KOPT-K1 (cell line): ENCODE results near the gene NDST1.

ENCODE experiments used
- H3K27ac ChIP-seq: fragments of 200-600 bp; sonication (generic); 2 replicates; pipeline ENCODE4 v1.5.1; 2016; ENCODE audit warnings: antibody characterized with exemption, mild to moderate bottlenecking, low read depth, low read length; ENCODE audit not compliant: poor library complexity, severe bottlenecking
- H3K36me3 ChIP-seq: fragments of 200-600 bp; sonication (generic); 2 replicates; pipeline ENCODE4 v1.5.1; 2017; ENCODE audit warnings: antibody characterized with exemption, mild to moderate bottlenecking, low read length, moderate library complexity; ENCODE audit not compliant: insufficient read depth
- H3K9me3 ChIP-seq: fragments of 200-600 bp; sonication (generic); 2 replicates; pipeline ENCODE4 v1.5.1; 2017; ENCODE audit warnings: antibody characterized with exemption, low read length, mild to moderate bottlenecking; ENCODE audit not compliant: insufficient read depth, poor library complexity, severe bottlenecking

Gene NDST1

DNA sequence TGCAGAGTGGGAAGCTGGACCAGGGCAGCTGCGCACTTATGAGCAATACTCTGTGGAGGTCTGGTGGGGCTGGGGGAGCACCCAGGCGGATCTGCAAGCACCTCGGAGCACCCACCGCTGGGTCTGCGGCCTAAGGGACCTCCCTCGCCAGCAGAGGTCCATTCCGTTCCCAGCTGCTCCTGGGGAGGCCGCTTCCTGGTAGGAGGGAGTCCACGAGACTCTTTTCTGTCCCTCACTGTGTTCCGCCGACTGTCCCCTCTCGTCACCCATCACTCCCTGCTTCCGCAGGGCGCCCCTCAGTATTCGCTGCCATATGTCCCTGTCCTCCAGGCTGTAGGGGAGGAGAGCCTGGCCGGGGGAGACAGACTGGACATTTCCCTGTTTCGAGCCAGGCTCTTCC lies 45.5 kb downstream of the NDST1 start:
- no peak overlapping the region for H3K27ac ChIP-seq
- no peaks in the 10 kb centered on the region for H3K9me3 ChIP-seq
- H3K36me3 ChIP-seq, result no peaks in the 10 kb centered on the region

DNA sequence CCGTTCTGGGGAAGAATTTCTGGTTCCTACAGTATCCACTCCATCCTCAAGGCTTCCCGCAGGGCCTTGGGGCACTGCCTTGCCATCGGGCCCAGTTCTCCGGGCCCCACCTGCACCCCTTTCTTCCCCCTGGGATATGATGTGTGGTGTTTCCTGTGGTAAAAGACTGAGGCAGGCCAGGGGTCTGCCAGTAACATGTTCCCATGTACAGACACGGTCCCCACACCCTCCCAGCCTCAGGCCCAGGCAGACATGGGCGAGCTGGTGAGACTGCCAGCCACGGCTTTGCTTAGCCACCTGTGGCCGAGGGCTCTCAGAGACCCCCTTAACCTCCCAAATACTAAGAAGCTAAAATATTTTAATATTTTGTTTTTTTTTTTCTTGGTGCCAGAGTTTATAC lies 46.0 kb downstream of the NDST1 start:
- H3K27ac ChIP-seq, result no peak overlapping the region
- no peaks in the 10 kb centered on the region for H3K9me3 ChIP-seq
- H3K36me3 ChIP-seq, result no peaks in the 10 kb centered on the region

DNA sequence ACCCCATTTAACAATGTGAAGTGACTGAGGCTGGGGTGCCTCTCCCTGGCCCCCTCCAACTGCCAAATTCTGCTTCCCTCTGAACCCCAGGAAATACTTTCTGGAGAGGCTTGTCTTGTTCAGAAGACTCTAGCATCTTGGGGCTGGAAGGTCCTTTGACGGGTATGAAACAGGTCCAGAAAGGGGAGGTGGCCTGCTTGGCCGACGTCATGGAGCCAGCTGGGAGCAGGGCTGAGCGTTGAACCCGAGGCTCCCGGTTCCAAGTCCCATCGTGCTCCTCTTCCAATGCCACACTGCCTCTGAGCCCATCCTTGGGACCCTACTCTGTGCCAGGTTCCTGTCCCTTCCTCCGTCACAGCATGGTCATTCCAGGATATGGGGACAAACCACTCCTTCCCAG lies 46.9 kb downstream of the NDST1 start:
- H3K9me3 ChIP-seq, result no peaks in the 10 kb centered on the region
- no peaks in the 10 kb centered on the region for H3K36me3 ChIP-seq
- no peak overlapping the region for H3K27ac ChIP-seq

DNA sequence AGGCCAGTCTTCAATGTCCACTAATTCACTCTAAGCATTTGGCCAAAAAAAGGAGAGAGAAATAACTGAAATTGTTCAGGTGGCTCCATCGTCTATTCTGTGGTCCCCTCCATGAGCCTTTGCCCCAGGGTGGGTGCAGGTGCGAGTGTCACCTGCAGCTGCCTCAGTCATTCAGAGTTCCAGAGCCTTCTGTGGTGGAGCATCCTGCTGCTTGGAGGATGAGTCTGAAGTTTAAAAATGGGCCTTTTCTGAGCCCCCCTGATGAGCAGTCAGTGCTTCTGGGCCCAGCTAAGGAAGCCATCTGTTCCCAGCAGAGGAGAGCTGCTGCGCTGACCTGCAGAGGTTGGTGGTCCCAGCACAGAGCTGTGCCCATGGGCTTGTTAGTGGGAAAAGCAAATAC lies 48.2 kb downstream of the NDST1 start:
- H3K36me3 ChIP-seq, result no peaks in the 10 kb centered on the region
- no peaks in the 10 kb centered on the region for H3K9me3 ChIP-seq
- H3K27ac ChIP-seq, result no peak overlapping the region

DNA sequence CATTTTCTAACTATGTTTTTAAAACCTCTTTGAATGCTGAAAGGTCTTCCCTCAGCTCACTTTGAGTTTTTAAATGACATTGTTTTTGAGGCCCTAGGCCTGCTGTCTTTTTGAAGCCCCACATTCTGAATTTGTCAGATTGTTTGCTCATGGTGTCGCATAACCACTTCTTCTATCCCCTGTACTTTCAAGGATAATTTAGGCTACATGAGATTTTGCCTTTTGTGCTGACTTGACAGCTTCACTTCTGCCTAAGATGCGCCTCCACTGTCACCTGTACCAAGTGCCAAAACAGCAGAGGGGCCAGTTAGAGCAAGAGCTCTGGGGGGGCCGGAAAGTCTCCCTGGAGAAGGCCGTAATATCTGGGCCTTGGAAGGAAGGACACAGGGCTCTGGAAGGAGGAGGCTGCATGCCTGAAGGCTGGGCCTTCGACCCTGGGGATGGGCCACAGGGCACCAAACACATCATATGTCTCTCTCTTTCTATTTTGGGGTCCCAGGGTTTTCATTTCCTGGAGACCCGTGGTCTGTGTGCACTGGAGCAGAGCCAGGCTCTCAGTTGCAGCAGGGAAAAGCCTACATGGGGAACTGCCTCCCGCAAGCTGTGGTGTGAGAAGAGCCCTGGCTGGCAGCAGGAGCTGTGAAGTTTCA lies 49.1 kb downstream of the NDST1 start:
- Histone ChIP-seq H3K9me3 (no peaks in the 10 kb centered on the region), H3K36me3 (no peaks in the 10 kb centered on the region), H3K27ac (no peak overlapping the region)

DNA sequence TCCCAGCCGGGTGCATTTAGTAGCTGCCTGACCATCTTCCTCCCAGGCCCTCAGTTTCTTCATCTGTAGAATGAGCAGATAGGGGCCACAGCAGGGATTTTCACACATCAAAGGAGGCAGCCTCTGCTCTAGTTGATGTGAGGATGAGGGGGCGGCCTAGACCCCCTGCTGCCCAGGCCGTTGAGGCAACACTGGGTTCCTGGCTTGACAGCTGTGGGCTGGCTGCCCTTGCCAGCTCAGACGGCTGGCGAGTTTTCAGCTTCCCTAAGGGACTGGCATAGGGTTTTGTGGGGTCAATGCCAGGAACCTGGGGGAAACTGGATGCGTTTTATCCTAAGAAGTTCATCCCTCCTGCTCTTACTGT lies 49.6 kb downstream of the NDST1 start:
- Histone ChIP-seq H3K36me3 (no peaks in the 10 kb centered on the region), H3K27ac (no peak overlapping the region), H3K9me3 (no peaks in the 10 kb centered on the region)

DNA sequence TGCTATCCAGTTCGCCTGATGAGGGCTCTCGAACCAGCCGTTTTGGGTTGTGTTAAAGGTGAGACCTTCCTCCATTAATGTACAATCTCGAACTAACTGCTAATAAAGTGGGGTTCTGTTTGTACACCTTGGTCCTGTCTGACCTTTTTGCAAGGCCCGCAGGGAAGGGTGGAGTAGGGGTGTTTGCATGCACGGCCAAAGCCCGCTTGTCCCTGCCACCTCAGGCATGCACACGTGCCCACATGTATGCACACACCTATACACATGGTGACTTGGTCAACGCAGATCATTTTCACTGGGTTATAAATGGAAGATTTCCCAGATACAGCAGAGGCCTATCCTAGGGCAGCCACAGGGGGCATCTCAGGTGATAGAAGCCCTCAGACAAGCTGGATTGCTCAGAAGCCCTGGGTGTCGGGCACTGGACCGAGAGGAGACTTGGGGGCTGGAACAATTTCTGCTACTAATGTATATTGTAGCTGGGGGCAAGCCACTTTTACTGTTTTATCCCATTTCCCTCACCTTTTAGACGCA lies 50.2 kb downstream of the NDST1 start:
- Histone ChIP-seq H3K36me3 (no peaks in the 10 kb centered on the region), H3K9me3 (no peaks in the 10 kb centered on the region), H3K27ac (no peak overlapping the region)

DNA sequence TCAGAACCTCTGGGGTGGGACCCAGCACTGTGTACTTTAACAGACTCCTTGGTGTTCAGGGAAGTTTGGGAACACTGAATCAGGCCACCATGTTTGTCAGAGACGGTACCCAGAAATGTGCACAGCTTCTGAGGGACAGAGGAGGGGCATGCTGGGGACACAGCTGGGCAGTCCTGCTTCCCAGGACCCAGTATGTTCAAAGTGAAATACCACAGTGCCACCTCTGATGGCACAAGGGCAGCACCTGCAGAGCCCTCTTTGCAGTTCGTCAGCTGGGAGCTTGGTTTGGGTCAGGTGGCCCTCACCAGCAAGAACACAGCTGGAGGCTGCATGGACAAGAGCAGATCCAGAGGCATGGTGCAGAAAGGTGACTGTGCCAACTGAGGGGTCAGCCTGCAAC lies 51.2 kb downstream of the NDST1 start:
- no peaks in the 10 kb centered on the region for H3K9me3 ChIP-seq
- no peaks in the 10 kb centered on the region for H3K36me3 ChIP-seq
- H3K27ac ChIP-seq, result no peak overlapping the region

DNA sequence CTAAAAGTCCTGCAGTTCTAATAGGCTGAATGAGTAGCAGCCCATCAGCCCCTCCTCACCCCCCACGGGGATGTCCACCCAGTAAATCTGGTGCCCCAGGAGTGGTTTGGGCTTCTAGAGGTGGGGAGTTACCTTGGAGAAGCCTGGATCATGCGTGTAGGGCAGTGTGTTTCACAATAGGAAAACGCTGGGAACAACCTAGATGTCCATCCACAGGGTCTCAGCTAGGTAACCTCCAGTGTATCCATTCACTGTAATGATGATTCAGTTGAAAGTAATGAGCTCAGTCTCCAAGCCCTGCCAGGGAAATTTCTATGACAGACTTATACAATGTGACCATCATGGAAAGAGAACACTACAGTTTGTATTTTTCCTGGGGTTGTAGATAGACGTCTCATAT lies 51.8 kb downstream of the NDST1 start:
- Histone ChIP-seq H3K9me3 (no peaks in the 10 kb centered on the region), H3K36me3 (no peaks in the 10 kb centered on the region), H3K27ac (no peak overlapping the region)

DNA sequence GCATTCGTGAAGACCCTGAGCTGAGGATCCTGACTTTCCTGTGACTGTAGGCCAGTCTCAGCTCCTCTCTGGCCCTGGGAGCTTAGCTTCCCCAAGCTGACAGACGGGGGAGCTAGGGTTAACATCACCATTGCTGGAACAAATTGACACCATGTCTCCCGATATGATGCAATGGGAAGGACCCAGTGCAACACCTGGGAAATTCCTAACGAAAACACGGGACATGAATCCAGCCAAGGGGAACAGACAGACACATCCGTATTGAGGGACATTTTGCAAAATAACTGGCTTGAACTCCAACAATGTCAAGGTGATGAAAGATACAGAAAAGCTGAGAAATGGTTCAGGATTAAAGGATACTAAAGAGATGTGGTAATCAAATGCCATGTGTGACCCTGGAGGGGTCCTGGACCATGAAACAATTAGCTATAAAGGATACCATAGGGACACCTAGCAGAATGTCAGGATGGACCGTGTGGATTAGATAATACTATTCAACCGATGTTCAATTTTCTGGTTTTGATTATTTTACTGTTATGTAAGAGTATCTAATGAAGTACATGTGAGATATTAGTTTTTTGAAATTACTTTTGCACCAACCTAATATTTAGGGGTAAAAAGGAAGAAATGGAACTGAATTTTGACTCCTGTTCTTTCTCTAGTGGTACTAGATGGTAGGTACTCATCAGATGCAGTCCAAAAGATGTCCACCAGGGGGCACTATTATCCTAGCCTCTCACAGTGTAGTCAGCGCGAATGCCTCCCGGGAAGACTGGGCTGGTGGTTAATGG lies 52.7 kb downstream of the NDST1 start:
- no peak overlapping the region for H3K27ac ChIP-seq
- no peaks in the 10 kb centered on the region for H3K36me3 ChIP-seq
- no peaks in the 10 kb centered on the region for H3K9me3 ChIP-seq

DNA sequence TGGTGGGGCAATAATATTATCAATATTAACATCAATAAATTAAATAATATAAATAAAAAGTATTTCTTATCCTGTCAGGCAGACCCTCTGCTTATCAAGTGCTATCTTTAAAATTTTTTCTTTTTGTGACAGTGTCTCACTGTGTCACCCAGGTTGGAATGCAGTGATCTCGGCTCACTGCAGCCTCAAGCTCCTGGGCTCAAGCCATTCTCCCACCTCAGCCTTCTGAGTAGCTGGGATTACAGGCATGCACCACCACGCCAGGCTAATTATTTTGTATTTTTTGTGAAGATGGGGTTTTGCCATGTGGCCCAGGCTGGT lies 53.2 kb downstream of the NDST1 start:
- Histone ChIP-seq H3K36me3 (no peaks in the 10 kb centered on the region), H3K27ac (no peak overlapping the region), H3K9me3 (no peaks in the 10 kb centered on the region)

DNA sequence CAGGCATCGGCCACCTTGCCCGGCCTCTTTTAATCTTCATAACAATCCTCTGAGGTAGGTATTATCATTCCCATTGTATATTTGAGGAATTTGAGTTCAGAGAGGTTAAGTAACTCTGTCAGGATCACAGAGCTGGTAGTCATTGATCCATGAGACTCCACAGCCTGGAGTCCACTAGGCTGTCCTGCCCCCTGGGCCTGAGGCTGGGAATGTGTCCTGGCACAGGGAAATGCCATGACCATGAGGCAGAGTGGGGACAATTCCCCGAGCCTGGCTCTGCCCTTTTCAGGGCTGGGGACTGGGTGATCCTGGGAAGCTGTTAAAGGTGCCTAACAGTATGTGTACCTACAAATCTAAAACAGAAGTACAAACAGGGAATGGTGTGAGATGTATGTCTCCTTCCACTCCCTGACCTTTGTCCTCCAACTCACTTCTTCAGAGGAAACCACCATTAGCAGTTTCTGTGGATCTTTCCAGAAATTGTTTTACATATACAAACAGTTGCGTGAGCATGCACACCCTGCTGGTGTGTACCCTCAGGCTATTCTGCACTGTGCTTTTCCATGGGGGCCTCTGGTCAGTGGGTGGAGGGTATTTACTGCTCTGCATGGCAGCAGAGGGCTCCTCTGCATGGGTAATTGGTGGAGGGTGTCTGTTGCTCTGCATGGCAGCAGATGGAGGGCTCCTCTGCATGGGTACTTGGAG lies 53.8 kb downstream of the NDST1 start:
- H3K27ac ChIP-seq, result no peak overlapping the region
- no peaks in the 10 kb centered on the region for H3K36me3 ChIP-seq
- H3K9me3 ChIP-seq, result no peaks in the 10 kb centered on the region

DNA sequence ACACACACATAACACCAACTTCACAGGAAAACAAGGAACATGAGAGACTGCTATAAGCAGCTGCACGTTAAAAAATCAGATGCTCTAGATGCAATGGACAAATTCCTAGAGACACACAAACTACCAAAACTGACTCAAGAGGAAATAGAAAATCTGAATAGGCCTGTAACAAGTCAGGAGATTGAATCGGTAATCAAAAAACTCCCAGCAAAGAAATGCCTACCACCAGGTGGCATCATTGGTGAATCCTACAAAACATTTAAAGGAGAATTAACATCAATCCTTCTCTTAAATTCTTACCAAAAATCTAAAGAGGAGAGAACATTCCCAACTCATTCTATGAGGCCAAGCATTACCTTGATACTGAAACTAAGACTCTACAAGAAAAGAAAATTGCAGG lies 54.9 kb downstream of the NDST1 start:
- Histone ChIP-seq H3K27ac (no peak overlapping the region), H3K36me3 (no peaks in the 10 kb centered on the region), H3K9me3 (no peaks in the 10 kb centered on the region)

DNA sequence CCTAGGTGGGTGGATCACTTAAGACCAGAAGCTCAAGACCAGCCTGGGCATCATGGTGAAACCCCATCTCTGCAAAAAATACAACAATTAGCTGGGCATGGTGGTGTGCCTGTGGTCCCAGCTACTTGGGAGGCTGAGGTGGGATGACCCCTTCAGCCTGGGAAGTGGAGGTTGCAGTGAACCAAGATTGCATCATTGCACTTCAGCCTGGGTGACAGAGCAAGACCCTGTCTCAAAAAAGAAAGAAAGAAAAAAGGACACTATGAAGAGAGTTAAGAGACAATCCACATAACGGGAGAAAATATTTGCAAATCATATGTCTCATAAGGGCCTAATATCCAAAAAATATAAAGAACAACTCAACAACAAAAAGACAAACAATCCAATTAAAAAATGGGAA lies 57.9 kb downstream of the NDST1 start:
- H3K9me3 ChIP-seq, result no peaks in the 10 kb centered on the region
- no peak overlapping the region for H3K27ac ChIP-seq
- no peaks in the 10 kb centered on the region for H3K36me3 ChIP-seq

DNA sequence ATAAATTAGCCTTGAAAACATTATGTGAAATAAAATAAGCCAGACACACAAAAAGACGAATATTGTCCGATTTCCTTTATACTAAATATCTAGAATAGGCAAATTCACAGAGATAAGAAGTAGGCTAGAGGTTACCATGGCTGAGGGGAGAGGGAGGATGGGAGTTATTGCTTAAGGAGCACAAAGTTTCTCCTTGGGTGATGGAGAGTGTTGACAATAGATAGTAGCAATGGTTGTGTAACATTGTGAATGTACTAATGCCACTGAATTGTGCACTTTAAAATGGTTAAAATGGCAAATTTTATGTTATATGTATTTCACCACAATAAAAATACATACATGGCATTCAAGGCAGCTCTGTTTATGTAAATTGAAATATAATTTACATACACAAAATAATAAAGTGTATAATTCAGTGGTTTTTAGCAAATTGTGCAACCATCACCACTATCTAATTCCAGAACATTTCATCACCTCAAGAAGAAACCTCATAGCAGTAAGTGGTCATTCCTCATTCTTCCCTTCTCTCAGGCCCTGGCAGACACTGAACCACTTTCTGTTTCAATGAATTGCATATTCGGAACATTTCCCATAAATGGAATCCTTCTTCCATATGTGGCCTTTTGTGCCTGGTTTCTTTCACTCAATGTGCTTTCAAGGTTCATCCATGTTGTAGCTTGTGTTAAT lies 59.2 kb downstream of the NDST1 start:
- Histone ChIP-seq H3K36me3 (no peaks in the 10 kb centered on the region), H3K27ac (no peak overlapping the region), H3K9me3 (no peaks in the 10 kb centered on the region)
